GM12878 (cell line): ENCODE data around the gene BORCS8. TPM values are rescaled to one million over a fixed set of nuclear protein-coding genes. Genes with fewer than 3 reads are reported as not detected.

Experiments used
- ATAC-seq: fragments of 200-7000 bp; cut with Tn5 transposase; 3 replicates; pipeline ENCODE4 v1.9.1; 2020; ENCODE audit warnings: mild to moderate bottlenecking, moderate library complexity
- BruUV-seq: library from RNA; stranded (reverse); fragments of 400-500 nt; replicated peaks from 2 replicates; lab custom pipeline; 2021; lab: Mats Ljungman, UMichigan
- CTCF ChIA-PET: fragments of 300-600 bp; sonication (Branson Sonifier 250); formaldehyde crosslinking; extraction: SDS; loops from one replicate; lab custom pipeline; 2021; ENCODE audit warnings: inconsistent platforms; lab: Yijun Ruan, JAX
- POLR2A ChIA-PET: fragments of 350-600 bp; formaldehyde crosslinking; extraction: SDS; loops from one replicate; lab custom pipeline; 2021; ENCODE audit warnings: inconsistent platforms; lab: Charles Lee
- RAD21 ChIA-PET: fragments of 300-600 bp; sonication (Branson Sonifier 250); formaldehyde crosslinking; loops from one replicate; lab custom pipeline; 2023; ENCODE audit warnings: antibody characterized with exemption; ENCODE audit not compliant: unreplicated experiment; lab: Charles Lee
- SMC1A ChIA-PET: fragments of 300-600 bp; sonication (Branson Sonifier 250); formaldehyde crosslinking; loops from one replicate; lab custom pipeline; 2023; ENCODE audit not compliant: unreplicated experiment, uncharacterized antibody; lab: Charles Lee
- DNase-seq: peaks from one replicate; pipeline ENCODE4 v3.0.0-alpha.2; 2011; ENCODE audit warnings: low read depth, low spot score
- FAIRE-seq: peaks from 3 replicates; lab custom pipeline; 2011; peaks lifted over from hg19 to GRCh38; lab: Jason Lieb, UNC
- H2AFZ ChIP-seq: 2 replicates; pipeline ENCODE4 v1.6.0; 2011; ENCODE audit warnings: low read depth, low read length, control low read depth; ENCODE audit not compliant: control insufficient read depth
- H3K27ac ChIP-seq: 2 replicates; pipeline ENCODE4 v1.5.1; 2011; ENCODE audit warnings: control low read depth; ENCODE audit not compliant: control insufficient read depth, insufficient read depth
- H3K27me3 ChIP-seq, 2 experiments: replicated peaks in 1 of 2; 2 replicates each; pipeline versions ENCODE4 v1.6.0 to v1.6.1; 2011; ENCODE audit warnings: low read length in 1 of 2; ENCODE audit not compliant: control insufficient read depth in 2 of 2, insufficient read depth in 2 of 2
- H3K36me3 ChIP-seq, 2 experiments: 2 replicates each; pipeline ENCODE4 v1.5.1; 2011; ENCODE audit warnings: low read length in 1 of 2; ENCODE audit not compliant: control insufficient read depth in 2 of 2, insufficient read depth in 2 of 2
- H3K4me1 ChIP-seq: 2 replicates; pipeline ENCODE4 v1.6.1; 2011; ENCODE audit warnings: mild to moderate bottlenecking, low read length, moderate library complexity, mixed read lengths; ENCODE audit not compliant: control insufficient read depth, insufficient read depth
- H3K4me2 ChIP-seq: 2 replicates; pipeline ENCODE4 v1.6.0; 2011; ENCODE audit warnings: control low read depth; ENCODE audit not compliant: control insufficient read depth, insufficient read depth
- H3K4me3 ChIP-seq: fragments of 200-600 bp; sonication (generic); 2 replicates; pipeline ENCODE4 v1.5.1; 2016
- H3K79me2 ChIP-seq: 2 replicates; pipeline ENCODE4 v1.6.0; 2011; ENCODE audit warnings: low read length; ENCODE audit not compliant: control insufficient read depth, insufficient read depth
- H3K9ac ChIP-seq: 2 replicates; pipeline ENCODE4 v1.8.0; 2011; ENCODE audit warnings: low read length, control low read depth, mixed read lengths; ENCODE audit not compliant: control insufficient read depth, insufficient read depth
- H3K9me3 ChIP-seq: replicated peaks from 3 replicates; pipeline ENCODE4 v1.5.1; 2011; ENCODE audit warnings: mild to moderate bottlenecking, low read length; ENCODE audit not compliant: control insufficient read depth, insufficient read depth
- H4K20me1 ChIP-seq: 2 replicates; pipeline ENCODE4 v1.6.0; 2011; ENCODE audit not compliant: control insufficient read depth, insufficient read depth
- BCL3 ChIP-seq: IDR thresholded peaks from 2 replicates; pipeline ENCODE4 v1.6.1; 2011; ENCODE audit warnings: borderline replicate concordance, low read depth, mild to moderate bottlenecking, moderate library complexity, low read length; ENCODE audit not compliant: insufficient read depth, poor library complexity, severe bottlenecking
- EGR1 ChIP-seq, 2 experiments: IDR thresholded peaks; 1 replicate in 1 of 2; 2 replicates in 1 of 2; pipeline ENCODE4 v1.6.1; 2011 to 2012; ENCODE audit warnings: low read depth in 2 of 2, low read length in 2 of 2, borderline replicate concordance in 1 of 2, mild to moderate bottlenecking in 1 of 2, moderate library complexity in 1 of 2
- ELK1 ChIP-seq: IDR thresholded peaks from 2 replicates; pipeline ENCODE4 v1.6.1; 2012; ENCODE audit warnings: low read depth, low read length, improper control_type of control experiment
- IRF5 ChIP-seq: fragments of 450-650 bp; IDR thresholded peaks from 2 replicates; pipeline ENCODE4 v1.6.1; 2017; ENCODE audit warnings: borderline replicate concordance
- JUNB ChIP-seq: IDR thresholded peaks from 2 replicates; pipeline ENCODE4 v1.6.1; 2016; ENCODE audit warnings: antibody characterized with exemption, mild to moderate bottlenecking
- KAT2A ChIP-seq: conservative IDR thresholded peaks from 2 replicates; pipeline ENCODE4 v1.6.1; 2011; ENCODE audit warnings: low read depth, low read length; ENCODE audit not compliant: control insufficient read depth
- MEF2B ChIP-seq: fragments of 450-650 bp; IDR thresholded peaks from 2 replicates; pipeline ENCODE4 v1.6.1; 2018; ENCODE audit warnings: mild to moderate bottlenecking, moderate library complexity; ENCODE audit not compliant: partially characterized antibody, poor library complexity, severe bottlenecking
- NFIC ChIP-seq: IDR thresholded peaks from 2 replicates; pipeline ENCODE4 v1.6.1; 2012; ENCODE audit warnings: low read depth, mild to moderate bottlenecking, inconsistent platforms, low read length, moderate library complexity
- PRDM15 ChIP-seq: fragments of 450-650 bp; formaldehyde crosslinking; IDR thresholded peaks from 2 replicates; pipeline ENCODE4 v1.4.0; 2020; ENCODE audit warnings: mild to moderate bottlenecking, moderate library complexity
- RCOR1 ChIP-seq: conservative IDR thresholded peaks from 2 replicates; pipeline ENCODE4 v1.6.1; 2012; ENCODE audit warnings: low read depth, low read length, improper control_type of control experiment
- SMC3 ChIP-seq: IDR thresholded peaks from 2 replicates; pipeline ENCODE4 v1.6.1; 2011; ENCODE audit warnings: low read length, improper control_type of control experiment, borderline replicate concordance
- YBX1 ChIP-seq: fragments of 450-650 bp; IDR thresholded peaks from 2 replicates; pipeline ENCODE4 v1.6.1; 2016; ENCODE audit warnings: antibody characterized with exemption
- ZNF24 ChIP-seq: fragments of 450-650 bp; IDR thresholded peaks from 2 replicates; pipeline ENCODE4 v1.6.1; 2017; ENCODE audit warnings: antibody characterized with exemption, mild to moderate bottlenecking
- WGBS: methylation state at CpG from one replicate; pipeline ENCODE4 v1.1.6; 2016; ENCODE audit warnings: low lambda C conversion rate; ENCODE audit not compliant: insufficient replicate concordance, insufficient coverage; ENCODE audit errors: missing lambda C conversion rate; 5-methylcytosine and 5-hydroxymethylcytosine counted together
- in situ Hi-C: fragments of 300-500 bp; cut with MboI; formaldehyde crosslinking; loops from 9 replicates; pipeline ENCODE4 v1.14.3; 2018; ENCODE audit warnings: mixed read lengths
- intact Hi-C: fragments of 100-400 bp; cut with micrococcal nuclease; formaldehyde crosslinking; loops from one replicate; pipeline ENCODE4 v1.14.2; 2022; ENCODE audit not compliant: unreplicated experiment
- polyA plus RNA-seq, 11 experiments: library from polyadenylated mRNA; depleted of rRNA in 4 of 11; unstranded in 6 of 11; stranded (reverse) in 5 of 11; fragments of >200 nt; fragmentation: Nextera tagmentation in 4 of 11; fragmentation: Illumina TruSeq in 1 of 11; extraction: Ambion mirVana in 4 of 11; extraction: Trizol in 1 of 11; gene quantifications; 1 replicate in 1 of 11; 2 replicates in 10 of 11; pipeline versions ENCODE4 v1.2.1 to v1.2.3, GENCODE V29; 2011 to 2016; ENCODE audit warnings: inconsistent platforms in 2 of 11, missing spikeins in 2 of 11, low read depth in 1 of 11
- total RNA-seq, 4 experiments: library from RNA; depleted of rRNA in 3 of 4; stranded (reverse); fragments of >200 nt in 3 of 4; fragmentation: Illumina TruSeq in 1 of 4; extraction: Trizol in 1 of 4; gene quantifications; 2 replicates each; pipeline versions ENCODE4 v1.2.1 to v1.2.3, GENCODE V29; 2013 to 2021

BORCS8 gene
- total and polyA plus RNA-seq, 10 of the 15 experiments (the other 5 are each of a cell fraction or from before 2014, with no cell fraction given) = 3.7 to 40.3 (median 23.4) TPM

- ChIA-PET SMC1A (interaction anchor here (0.6 to 5.4 kb wide), 8 partner anchors 10 to 48 kb away, joined by 3 to 114 read pairs (median 4); partner anchors contain the start of gene MEF2B), CTCF (interaction anchor here (0.5 to 6.3 kb wide), 14 partner anchors 12 to 345 kb away, joined by 3 to 207 read pairs (median 4); partner anchors contain the start of gene MEF2B), RAD21 (interaction anchor here (0.6 to 17.5 kb wide), 7 partner anchors 10 to 345 kb away, joined by 3 to 394 read pairs (median 5); partner anchors contain the start of gene MEF2B), POLR2A (interaction anchor here (0.6 to 1.6 kb wide), 3 partner anchors 23 to 30 kb away, joined by 3 to 6 read pairs (median 3); no protein-coding TSS in a partner anchor)
- Histone ChIP-seq H3K27ac (no peak overlapping the region), H3K9ac (no peak overlapping the region), H4K20me1 (no peaks in the 10 kb centered on the region), H3K4me3 (no peak overlapping the region), H3K4me2 (no peak overlapping the region), H3K36me3 (peaks cover 6 to 8% of the 10 kb centered on the region in 2 experiments; a peak in 3 of 4 replicates), H3K27me3 (no peaks in the 10 kb centered on the region), H3K4me1 (0 out of 2 replicates have a peak, but pooled peaks cover 3% of the 10 kb centered on the region), H3K79me2 (no peaks in the 10 kb centered on the region), H3K9me3 (no peaks in the 10 kb centered on the region), H2AFZ (peak overlapping the region; percentile 53)
- 30% methylated on average over 41 of the region's 47 CpGs for WGBS
- FAIRE-seq = peak; percentile 76
- ATAC-seq = peak; percentile 97
- in situ Hi-C loops (loop anchor here (10.0 kb wide), 1 partner anchor 349 kb away; no protein-coding TSS in a partner anchor), intact Hi-C loops (loop anchor here (1.0 kb wide), 2 partner anchors 29 to 344 kb away; no protein-coding TSS in a partner anchor)
- BruUV-seq = no TSS peak
- no peak for DNase-seq
- TF ChIP-seq YBX1 (no peak), NFIC (no peak), RCOR1 (no peak), PRDM15 (no peak), JUNB (no peak), ELK1 (peak; percentile 99), IRF5 (no peak), EGR1 (IDR thresholded peaks at IDR 0.05; ENCODE audit: borderline replicate concordance in 1 of 2, low read depth in 2 of 2, low read length in 2 of 2) (no peak), BCL3 (no peak), ZNF24 (no peak), KAT2A (no peak), MEF2B (peak; percentile 37), SMC3 (peak; percentile 99)
Observed at GRCh38 chr19:19145684-19146608, 46.0 kb downstream of the BORCS8 start.
